Measurements from ENCODE around the gene FAM53A. TPM values are rescaled to one million over a fixed set of nuclear protein-coding genes. Genes with fewer than 3 reads are reported as not detected.

FAM53A gene
- total and polyA plus RNA-seq, 7 experiments from 2014 or later = 1.2 to 3.6 (median 2.1) TPM

GRCh38 chr4:1654216-1654955, 29.7 kb downstream of the FAM53A start:
- H3K36me3 Mint-ChIP-seq = peaks cover 0 to 4% (median 0%) of the 10 kb centered on the region in 5 donors
- no peak overlapping the region for H3K27ac Mint-ChIP-seq
- Histone ChIP-seq H3K27me3 (ENCODE audit: control insufficient read depth in 2 of 2, insufficient read depth in 2 of 2, low read length in 2 of 2) (no peaks in the 10 kb centered on the region), H3K36me3 (ENCODE audit: control insufficient read depth in 2 of 3, insufficient read depth in 3 of 3, low read length in 3 of 3) (no peaks in the 10 kb centered on the region), H3K9me3 (ENCODE audit: control insufficient read depth in 2 of 3, low read length in 3 of 3) (no peaks in the 10 kb centered on the region), H3K4me3 (ENCODE audit: low read length) (no peak overlapping the region), H3K27ac (ENCODE audit: low read depth, low read length) (no peak overlapping the region), H3K4me1 (ENCODE audit: control insufficient read depth in 2 of 2, insufficient read depth in 2 of 2, low read length in 2 of 2) (no peaks in the 10 kb centered on the region)
- H3K9me3 Mint-ChIP-seq = no peaks in the 10 kb centered on the region
- peak overlapping the region in 1 of 10 donors; percentile 23 for H3K4me3 Mint-ChIP-seq
- POLR2A ChIA-PET = no interaction called here
- peaks cover 0 to 2% (median 0%) of the 10 kb centered on the region in 7 donors for H3K4me1 Mint-ChIP-seq
- intact Hi-C loops (cut with micrococcal nuclease) = no loop called here
- DNase-seq (no peak), ATAC-seq (no peak)
- no peaks in the 10 kb centered on the region for H3K27me3 Mint-ChIP-seq
- CTCF ChIA-PET = no interaction called here

- Mint-ChIP-seq H3K4me1 (peaks cover 0 to 2% (median 0%) of the 10 kb centered on the region in 7 donors), H3K27ac (no peak overlapping the region), H3K27me3 (no peaks in the 10 kb centered on the region), H3K9me3 (no peaks in the 10 kb centered on the region), H3K36me3 (peaks cover 0 to 4% (median 0%) of the 10 kb centered on the region in 5 donors), H3K4me3 (no peak overlapping the region)
- H3K4me3 ChIP-seq (ENCODE audit: low read length) = no peak overlapping the region
- H3K27ac ChIP-seq (ENCODE audit: low read depth, low read length) = no peak overlapping the region
- ChIA-PET POLR2A (no interaction called here), CTCF (no interaction called here)
- DNase-seq = no peak
- no peaks in the 10 kb centered on the region for H3K4me1 ChIP-seq (ENCODE audit: control insufficient read depth in 2 of 2, insufficient read depth in 2 of 2, low read length in 2 of 2)
- H3K27me3 ChIP-seq (ENCODE audit: control insufficient read depth in 2 of 2, insufficient read depth in 2 of 2, low read length in 2 of 2) = no peaks in the 10 kb centered on the region
- ATAC-seq = no peak
- no peaks in the 10 kb centered on the region for H3K36me3 ChIP-seq (ENCODE audit: control insufficient read depth in 2 of 3, insufficient read depth in 3 of 3, low read length in 3 of 3)
- no peaks in the 10 kb centered on the region for H3K9me3 ChIP-seq (ENCODE audit: control insufficient read depth in 2 of 3, low read length in 3 of 3)
- intact Hi-C loops (cut with micrococcal nuclease) = no loop called here
These were observed 30.3 kb downstream of the FAM53A start for GRCh38 chr4:1653776-1654175.

GRCh38 chr4:1652088-1652487, 32.0 kb downstream of the FAM53A start:
- no peaks in the 10 kb centered on the region for H3K27me3 ChIP-seq (ENCODE audit: control insufficient read depth in 2 of 2, insufficient read depth in 2 of 2, low read length in 2 of 2)
- ChIA-PET POLR2A (no interaction called here), CTCF (no interaction called here)
- no peak overlapping the region for H3K4me3 Mint-ChIP-seq
- DNase-seq (no peak), ATAC-seq (peak; percentile 3)
- intact Hi-C loops (cut with micrococcal nuclease) = no loop called here
- peaks cover 0 to 9% (median 5%) of the 10 kb centered on the region in 7 donors for H3K4me1 Mint-ChIP-seq
- no peaks in the 10 kb centered on the region for H3K36me3 ChIP-seq (ENCODE audit: control insufficient read depth in 2 of 3, insufficient read depth in 3 of 3, low read length in 3 of 3)
- peaks cover 0 to 5% of the 10 kb centered on the region in 2 donors for H3K4me1 ChIP-seq (ENCODE audit: control insufficient read depth in 2 of 2, insufficient read depth in 2 of 2, low read length in 2 of 2)
- H3K27ac ChIP-seq (ENCODE audit: low read depth, low read length) = no peak overlapping the region
- no peak overlapping the region for H3K4me3 ChIP-seq (ENCODE audit: low read length)
- H3K27ac Mint-ChIP-seq = no peak overlapping the region
- H3K9me3 ChIP-seq (ENCODE audit: control insufficient read depth in 2 of 3, low read length in 3 of 3) = no peaks in the 10 kb centered on the region
- H3K27me3 Mint-ChIP-seq = no peaks in the 10 kb centered on the region
- H3K36me3 Mint-ChIP-seq = peaks cover 0 to 8% (median 0%) of the 10 kb centered on the region in 5 donors
- H3K9me3 Mint-ChIP-seq = no peaks in the 10 kb centered on the region

- DNase-seq (no peak), ATAC-seq (no peak)
- no peaks in the 10 kb centered on the region for H3K36me3 ChIP-seq (ENCODE audit: control insufficient read depth in 2 of 3, insufficient read depth in 3 of 3, low read length in 3 of 3)
- no peaks in the 10 kb centered on the region for H3K9me3 Mint-ChIP-seq
- intact Hi-C loops (cut with micrococcal nuclease) = no loop called here
- H3K27ac Mint-ChIP-seq = no peak overlapping the region
- ChIA-PET CTCF (no interaction called here), POLR2A (no interaction called here)
- no peaks in the 10 kb centered on the region for H3K27me3 ChIP-seq (ENCODE audit: control insufficient read depth in 2 of 2, insufficient read depth in 2 of 2, low read length in 2 of 2)
- H3K4me1 ChIP-seq (ENCODE audit: control insufficient read depth in 2 of 2, insufficient read depth in 2 of 2, low read length in 2 of 2) = peaks cover 0 to 5% of the 10 kb centered on the region in 2 donors
- H3K27me3 Mint-ChIP-seq = no peaks in the 10 kb centered on the region
- H3K4me3 Mint-ChIP-seq = no peak overlapping the region
- H3K9me3 ChIP-seq (ENCODE audit: control insufficient read depth in 2 of 3, low read length in 3 of 3) = no peaks in the 10 kb centered on the region
- H3K36me3 Mint-ChIP-seq = peaks cover 0 to 8% (median 0%) of the 10 kb centered on the region in 5 donors
- H3K4me1 Mint-ChIP-seq = peaks cover 0 to 9% (median 5%) of the 10 kb centered on the region in 7 donors
- H3K27ac ChIP-seq (ENCODE audit: low read depth, low read length) = no peak overlapping the region
- no peak overlapping the region for H3K4me3 ChIP-seq (ENCODE audit: low read length)
These were observed 32.5 kb downstream of the FAM53A start for GRCh38 chr4:1651609-1652008.

GRCh38 chr4:1648962-1649361, 35.2 kb downstream of the FAM53A start:
- intact Hi-C loops (cut with micrococcal nuclease) = no loop called here
- Mint-ChIP-seq H3K4me3 (no peak overlapping the region), H3K36me3 (peaks cover 0 to 8% (median 0%) of the 10 kb centered on the region in 5 donors), H3K4me1 (peaks cover 0 to 9% (median 5%) of the 10 kb centered on the region in 7 donors), H3K27me3 (no peaks in the 10 kb centered on the region), H3K9me3 (no peaks in the 10 kb centered on the region), H3K27ac (no peak overlapping the region)
- POLR2A ChIA-PET = no interaction called here
- no peak for DNase-seq
- CTCF ChIA-PET = no interaction called here
- peaks cover 0 to 5% of the 10 kb centered on the region in 2 donors for H3K4me1 ChIP-seq (ENCODE audit: control insufficient read depth in 2 of 2, insufficient read depth in 2 of 2, low read length in 2 of 2)
- no peaks in the 10 kb centered on the region for H3K9me3 ChIP-seq (ENCODE audit: control insufficient read depth in 2 of 3, low read length in 3 of 3)
- no peak overlapping the region for H3K4me3 ChIP-seq (ENCODE audit: low read length)
- no peaks in the 10 kb centered on the region for H3K27me3 ChIP-seq (ENCODE audit: control insufficient read depth in 2 of 2, insufficient read depth in 2 of 2, low read length in 2 of 2)
- no peak overlapping the region for H3K27ac ChIP-seq (ENCODE audit: low read depth, low read length)
- ATAC-seq = no peak
- H3K36me3 ChIP-seq (ENCODE audit: control insufficient read depth in 2 of 3, insufficient read depth in 3 of 3, low read length in 3 of 3) = no peaks in the 10 kb centered on the region

- Mint-ChIP-seq H3K27me3 (no peaks in the 10 kb centered on the region), H3K4me3 (no peak overlapping the region), H3K27ac (peak overlapping the region in 2 of 9 donors; percentile 3 to 48), H3K9me3 (no peaks in the 10 kb centered on the region), H3K4me1 (peaks cover 0 to 9% (median 5%) of the 10 kb centered on the region in 7 donors), H3K36me3 (peaks cover 0 to 8% (median 0%) of the 10 kb centered on the region in 5 donors)
- Histone ChIP-seq H3K9me3 (ENCODE audit: control insufficient read depth in 2 of 3, low read length in 3 of 3) (no peaks in the 10 kb centered on the region), H3K4me3 (ENCODE audit: low read length) (no peak overlapping the region), H3K27ac (ENCODE audit: low read depth, low read length) (no peak overlapping the region), H3K27me3 (ENCODE audit: control insufficient read depth in 2 of 2, insufficient read depth in 2 of 2, low read length in 2 of 2) (no peaks in the 10 kb centered on the region), H3K4me1 (ENCODE audit: control insufficient read depth in 2 of 2, insufficient read depth in 2 of 2, low read length in 2 of 2) (peaks cover 0 to 5% of the 10 kb centered on the region in 2 donors), H3K36me3 (ENCODE audit: control insufficient read depth in 2 of 3, insufficient read depth in 3 of 3, low read length in 3 of 3) (no peaks in the 10 kb centered on the region)
- intact Hi-C loops (cut with micrococcal nuclease) = no loop called here
- no peak for ATAC-seq
- DNase-seq = no peak
- CTCF ChIA-PET = no interaction called here
- POLR2A ChIA-PET = no interaction called here
These were observed 36.7 kb downstream of the FAM53A start for GRCh38 chr4:1647432-1647831.

GRCh38 chr4:1646690-1647089, 37.4 kb downstream of the FAM53A start:
- Mint-ChIP-seq H3K4me3 (no peak overlapping the region), H3K9me3 (no peaks in the 10 kb centered on the region), H3K4me1 (peaks cover 0 to 9% (median 5%) of the 10 kb centered on the region in 7 donors), H3K27ac (no peak overlapping the region), H3K36me3 (peaks cover 0 to 8% (median 0%) of the 10 kb centered on the region in 5 donors), H3K27me3 (no peaks in the 10 kb centered on the region)
- no peak for DNase-seq
- H3K27ac ChIP-seq (ENCODE audit: low read depth, low read length) = no peak overlapping the region
- peaks cover 0 to 5% of the 10 kb centered on the region in 2 donors for H3K4me1 ChIP-seq (ENCODE audit: control insufficient read depth in 2 of 2, insufficient read depth in 2 of 2, low read length in 2 of 2)
- no peaks in the 10 kb centered on the region for H3K27me3 ChIP-seq (ENCODE audit: control insufficient read depth in 2 of 2, insufficient read depth in 2 of 2, low read length in 2 of 2)
- H3K9me3 ChIP-seq (ENCODE audit: control insufficient read depth in 2 of 3, low read length in 3 of 3) = no peaks in the 10 kb centered on the region
- POLR2A ChIA-PET = no interaction called here
- H3K36me3 ChIP-seq (ENCODE audit: control insufficient read depth in 2 of 3, insufficient read depth in 3 of 3, low read length in 3 of 3) = no peaks in the 10 kb centered on the region
- intact Hi-C loops (cut with micrococcal nuclease) = no loop called here
- no peak for ATAC-seq
- CTCF ChIA-PET = interaction anchor here (0.6 to 0.7 kb wide), 2 partner anchors 46 to 55 kb away, joined by 3 read pairs; no protein-coding TSS in a partner anchor
- H3K4me3 ChIP-seq (ENCODE audit: low read length) = no peak overlapping the region

Measured in naive thymus-derived CD4-positive, alpha-beta T cell (primary cell).